IMR-90 (cell line): ENCODE results near the gene LCNL1. TPM values are rescaled to one million over a fixed set of nuclear protein-coding genes. Genes with fewer than 3 reads are reported as not detected.
A peak's percentile ranks its signal among the peaks of the same experiment; 100 is the strongest.

Experiments
- ATAC-seq: fragments of 200-7000 bp; cut with Tn5 transposase; 2 replicates; pipeline ENCODE4 v1.9.1; 2020; ENCODE audit warnings: low read depth, mild to moderate bottlenecking, moderate library complexity
- BruUV-seq: library from RNA; stranded (reverse); fragments of 400-500 nt; replicated peaks from 2 replicates; lab custom pipeline; 2021; lab: Mats Ljungman, UMichigan
- CTCF ChIA-PET: fragments of 300-600 bp; formaldehyde crosslinking; extraction: SDS; loops from one replicate; lab custom pipeline; 2021; ENCODE audit warnings: antibody characterized with exemption; lab: Yijun Ruan, JAX
- POLR2A ChIA-PET: fragments of 300-600 bp; sonication (Branson Sonifier 250); formaldehyde crosslinking; loops from one replicate; lab custom pipeline; 2022; ENCODE audit warnings: antibody characterized with exemption; ENCODE audit not compliant: unreplicated experiment; lab: Charles Lee
- DNase-seq: peaks from one replicate; pipeline ENCODE4 v3.0.0; 2013
- H2AFZ ChIP-seq: replicated peaks from 2 replicates; pipeline ENCODE3; 2013; ENCODE audit warnings: low read length, mild to moderate bottlenecking; ENCODE audit not compliant: poor library complexity
- H2AK5ac ChIP-seq: 2 replicates; pipeline ENCODE4 v1.6.1; 2013; ENCODE audit warnings: low read depth, low read length, inconsistent platforms
- H2AK9ac ChIP-seq: replicated peaks from 2 replicates; pipeline ENCODE3; 2013; ENCODE audit warnings: mild to moderate bottlenecking, low read depth, low read length, moderate library complexity; ENCODE audit not compliant: poor library complexity
- H2BK120ac ChIP-seq: 2 replicates; pipeline ENCODE4 v1.6.1; 2013; ENCODE audit warnings: low read depth, low read length, inconsistent platforms
- H2BK15ac ChIP-seq: 3 replicates; pipeline ENCODE4 v1.6.1; 2013; ENCODE audit warnings: low read depth, low read length, inconsistent platforms
- H2BK20ac ChIP-seq: 2 replicates; pipeline ENCODE4 v1.6.1; 2013; ENCODE audit warnings: low read depth, mild to moderate bottlenecking, inconsistent platforms, low read length, moderate library complexity
- H2BK5ac ChIP-seq: 2 replicates; pipeline ENCODE4 v1.6.1; 2013; ENCODE audit warnings: mild to moderate bottlenecking, low read depth, low read length, inconsistent platforms; ENCODE audit not compliant: poor library complexity, severe bottlenecking
- H3K14ac ChIP-seq: replicated peaks from 2 replicates; pipeline ENCODE4 v1.6.1; 2013; ENCODE audit warnings: low read depth, low read length, inconsistent platforms
- H3K18ac ChIP-seq: 2 replicates; pipeline ENCODE4 v1.6.1; 2013; ENCODE audit warnings: low read depth, low read length, control low read depth
- H3K23ac ChIP-seq: 2 replicates; pipeline ENCODE4 v1.6.1; 2013; ENCODE audit warnings: low read depth, low read length, inconsistent platforms
- H3K27ac ChIP-seq: 2 replicates; pipeline ENCODE4 v1.5.1; 2013; ENCODE audit warnings: mild to moderate bottlenecking, control low read depth, low read length; ENCODE audit not compliant: insufficient read depth
- H3K27me3 ChIP-seq: 2 replicates; pipeline ENCODE4 v1.6.1; 2013; ENCODE audit warnings: low read length; ENCODE audit not compliant: control insufficient read depth, insufficient read depth
- H3K36me3 ChIP-seq: 2 replicates; pipeline ENCODE4 v1.6.1; 2013; ENCODE audit warnings: low read length, mixed read lengths; ENCODE audit not compliant: control insufficient read depth, insufficient read depth
- H3K4ac ChIP-seq: 2 replicates; pipeline ENCODE4 v1.6.1; 2013; ENCODE audit warnings: low read depth, low read length, inconsistent platforms
- H3K4me1 ChIP-seq: 2 replicates; pipeline ENCODE4 v1.6.1; 2013; ENCODE audit warnings: low read length, mixed read lengths; ENCODE audit not compliant: control insufficient read depth, insufficient read depth
- H3K4me2 ChIP-seq: 2 replicates; pipeline ENCODE4 v1.6.1; 2013; ENCODE audit warnings: low read depth, mild to moderate bottlenecking, control low read depth, low read length, moderate library complexity
- H3K4me3 ChIP-seq: 2 replicates; pipeline ENCODE4 v1.5.1; 2013; ENCODE audit warnings: low read depth, mild to moderate bottlenecking, control low read depth, low read length, moderate library complexity; ENCODE audit not compliant: insufficient read depth
- H3K56ac ChIP-seq: 2 replicates; pipeline ENCODE4 v1.6.1; 2013; ENCODE audit warnings: low read length, inconsistent platforms; ENCODE audit not compliant: insufficient read depth; ENCODE audit errors: extremely low read depth
- H3K79me1 ChIP-seq, 2 experiments: 2 replicates each; pipeline ENCODE4 v1.6.1; 2013; ENCODE audit warnings: low read length in 2 of 2, inconsistent platforms in 1 of 2, low read depth in 1 of 2
- H3K9ac ChIP-seq: 2 replicates; pipeline ENCODE4 v1.6.1; 2013; ENCODE audit warnings: low read depth, low read length, control low read depth
- H3K9me1 ChIP-seq: 2 replicates; pipeline ENCODE4 v1.6.1; 2013; ENCODE audit warnings: low read length, inconsistent platforms; ENCODE audit not compliant: insufficient read depth
- H3K9me3 ChIP-seq: 2 replicates; pipeline ENCODE4 v1.6.1; 2013; ENCODE audit warnings: low read length; ENCODE audit not compliant: control insufficient read depth, insufficient read depth
- H4K20me1 ChIP-seq: 2 replicates; pipeline ENCODE4 v1.6.1; 2013; ENCODE audit warnings: low read length, inconsistent platforms; ENCODE audit not compliant: insufficient read depth
- H4K5ac ChIP-seq: 2 replicates; pipeline ENCODE4 v1.6.1; 2013; ENCODE audit warnings: mild to moderate bottlenecking, low read depth, low read length, control low read depth
- H4K8ac ChIP-seq, 2 experiments: 2 replicates each; pipeline ENCODE4 v1.6.1; 2013; ENCODE audit warnings: low read depth in 2 of 2, low read length in 2 of 2, control low read depth in 1 of 2, inconsistent platforms in 1 of 2
- H4K91ac ChIP-seq: 2 replicates; pipeline ENCODE4 v1.6.1; 2013; ENCODE audit warnings: low read depth, low read length, inconsistent platforms; ENCODE audit not compliant: insufficient read depth
- CHD1 ChIP-seq: IDR thresholded peaks from 2 replicates; pipeline ENCODE4 v1.6.1; 2012; ENCODE audit warnings: low read depth, low read length, improper control_type of control experiment
- POLR2A ChIP-seq: IDR thresholded peaks from 2 replicates; pipeline ENCODE4 v1.6.1; 2012; ENCODE audit warnings: mild to moderate bottlenecking, low read depth, low read length
- RCOR1 ChIP-seq: IDR thresholded peaks from 2 replicates; pipeline ENCODE4 v1.6.1; 2012; ENCODE audit warnings: mild to moderate bottlenecking, low read length, improper control_type of control experiment; ENCODE audit not compliant: insufficient replicate concordance
- WGBS, 2 experiments: methylation state at CpG; one replicate each; pipeline versions ENCODE4 v1.1.5 to v1.1.7; 2013; ENCODE audit warnings: missing lambda C conversion rate in 2 of 2; ENCODE audit not compliant: insufficient read length in 1 of 2; ENCODE audit errors: extremely low coverage in 2 of 2; 5-methylcytosine and 5-hydroxymethylcytosine counted together
- dilution Hi-C: fragments of 300-500 bp; cut with HindIII; formaldehyde crosslinking; loops from one replicate; pipeline ENCODE4 v1.14.3; 2018; ENCODE audit warnings: low sequenced_read_pairs; ENCODE audit not compliant: unreplicated experiment
- in situ Hi-C: fragments of 300-500 bp; cut with MboI; formaldehyde crosslinking; loops from 3 replicates; pipeline ENCODE4 v1.14.3; 2019; ENCODE audit warnings: low sequenced_read_pairs, inconsistent platforms, mixed read lengths
- intact Hi-C: fragments of 100-400 bp; cut with micrococcal nuclease; formaldehyde crosslinking; loops from 2 replicates; pipeline ENCODE4 v1.10.0; 2022
- polyA plus RNA-seq, 3 experiments: library from polyadenylated mRNA; depleted of rRNA; stranded (reverse); fragments of >200 nt; gene quantifications; 2 replicates each; pipeline ENCODE4 v1.2.3, GENCODE V29; 2012; ENCODE audit warnings: low replicate concordance in 1 of 3
- total RNA-seq: library from RNA; depleted of rRNA; stranded (reverse); fragments of >200 nt; gene quantifications from 2 replicates; pipeline ENCODE4 v1.2.3, GENCODE V29; 2012
- TF ChIP-seq, protein P1 (sequence below): fragments of 150-350 bp; IDR thresholded peaks from 2 replicates; pipeline ENCODE4 v1.6.1; 2016; ENCODE audit warnings: low read depth, mild to moderate bottlenecking, low read length, moderate library complexity, borderline replicate concordance

The LCNL1 gene
- total and polyA plus RNA-seq, 2 of the 4 experiments (the other 2 are of a cell fraction): 0.15 TPM; not detected in 1

DNA sequence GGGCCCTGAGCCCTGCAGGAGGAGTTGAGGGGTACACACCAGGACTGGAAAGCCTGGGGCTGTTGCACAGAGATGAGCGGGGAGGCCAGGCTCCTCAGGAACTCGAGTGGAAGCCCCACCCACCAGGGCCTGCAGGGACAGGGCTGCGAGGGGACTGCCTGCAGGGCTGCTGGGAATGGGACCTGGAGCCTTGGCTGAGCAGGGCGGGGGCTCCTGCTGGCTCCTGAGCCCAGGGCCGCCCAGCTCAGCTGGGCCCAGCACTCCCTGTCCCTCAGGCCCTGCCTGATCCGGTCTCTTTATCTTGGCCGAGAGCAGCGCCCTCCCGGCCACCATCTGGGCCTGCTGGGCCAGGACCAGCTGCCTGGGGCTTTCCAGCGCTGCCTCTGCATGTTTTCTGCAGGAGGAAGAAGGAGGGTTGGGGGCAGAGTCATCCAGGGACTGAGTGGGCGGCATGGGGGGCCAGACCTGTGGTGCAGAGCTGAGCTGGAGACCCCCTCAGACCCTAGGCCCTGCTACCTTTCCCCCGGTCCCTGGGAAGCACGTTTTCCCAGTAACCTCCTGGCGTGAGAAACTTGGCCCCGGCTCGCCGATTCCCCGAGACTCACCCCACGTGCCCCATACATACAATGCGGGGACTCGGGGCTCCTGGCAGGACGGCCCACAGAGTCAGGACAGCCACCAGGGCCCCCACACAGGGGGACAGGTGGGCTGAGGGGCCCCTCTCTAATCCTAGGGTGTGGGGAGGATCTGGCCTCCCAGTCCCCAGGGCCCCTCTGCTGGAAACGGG is 21.3 kb upstream of the LCNL1 start:
- no peak overlapping the region for H3K9ac ChIP-seq
- intact Hi-C loops (no loop called here), dilution Hi-C loops (no loop called here), in situ Hi-C loops (no loop called here)
- WGBS, 2 experiments: 58% methylated on average over 4 of the region's 23 CpGs; no CpG with 5 or more reads in 1 of the 2 experiments
- no peak overlapping the region for H2AK5ac ChIP-seq
- no peak for TF ChIP-seq RCOR1
- TF ChIP-seq, protein P1, sequence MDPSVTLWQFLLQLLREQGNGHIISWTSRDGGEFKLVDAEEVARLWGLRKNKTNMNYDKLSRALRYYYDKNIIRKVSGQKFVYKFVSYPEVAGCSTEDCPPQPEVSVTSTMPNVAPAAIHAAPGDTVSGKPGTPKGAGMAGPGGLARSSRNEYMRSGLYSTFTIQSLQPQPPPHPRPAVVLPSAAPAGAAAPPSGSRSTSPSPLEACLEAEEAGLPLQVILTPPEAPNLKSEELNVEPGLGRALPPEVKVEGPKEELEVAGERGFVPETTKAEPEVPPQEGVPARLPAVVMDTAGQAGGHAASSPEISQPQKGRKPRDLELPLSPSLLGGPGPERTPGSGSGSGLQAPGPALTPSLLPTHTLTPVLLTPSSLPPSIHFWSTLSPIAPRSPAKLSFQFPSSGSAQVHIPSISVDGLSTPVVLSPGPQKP: no peak
- TF ChIP-seq POLR2A: no peak
- TF ChIP-seq CHD1: no peak
- no peak overlapping the region for H2BK15ac ChIP-seq
- H3K36me3 ChIP-seq: no peaks in the 10 kb centered on the region
- H2BK20ac ChIP-seq: no peak overlapping the region
- H4K91ac ChIP-seq: no peak overlapping the region
- H4K8ac ChIP-seq: no peak overlapping the region
- H3K23ac ChIP-seq: no peak overlapping the region
- H3K27ac ChIP-seq: no peak overlapping the region
- no peak overlapping the region for H3K18ac ChIP-seq
- H3K4me3 ChIP-seq: no peak overlapping the region
- H3K79me1 ChIP-seq: no peaks in the 10 kb centered on the region
- no peak overlapping the region for H2AK9ac ChIP-seq
- no peak overlapping the region for H2BK120ac ChIP-seq
- ATAC-seq: peak; percentile 10; the same call in 1 of the 2 replicates
- H3K56ac ChIP-seq: no peak overlapping the region
- no peak overlapping the region for H3K4me2 ChIP-seq
- H3K9me3 ChIP-seq: peaks cover under 1% of the 10 kb centered on the region
- H3K4ac ChIP-seq: no peak overlapping the region
- no peak overlapping the region for H3K14ac ChIP-seq
- CTCF ChIA-PET: interaction anchor here (1.0 kb wide), 1 partner anchor 14 kb away, joined by 4 read pairs; no protein-coding TSS in a partner anchor
- peaks cover 2% of the 10 kb centered on the region; the same call in 1 of the 2 replicates for H3K9me1 ChIP-seq
- no TSS peak for BruUV-seq
- no peaks in the 10 kb centered on the region for H3K4me1 ChIP-seq
- H4K20me1 ChIP-seq: no peaks in the 10 kb centered on the region
- no peak overlapping the region for H2BK5ac ChIP-seq
- no peak overlapping the region for H2AFZ ChIP-seq
- no peak overlapping the region for H4K5ac ChIP-seq
- peaks cover 26% of the 10 kb centered on the region for H3K27me3 ChIP-seq
- POLR2A ChIA-PET: no interaction called here
- DNase-seq: no peak
